ENCODE data around the gene MIP.
"Not testable (repeated sequence)": the region's sequence is repeated elsewhere in the genome, so short reads cannot be mapped to it uniquely, and the experiment has no call there.

Gene MIP

GRCh38 chr12:56454557-56454956 lies at the start of gene MIP:
MIP (minus strand) TSS chr12:56454657; CDS start chr12:56454613, 44 bp downstream.
- DNase-seq (ENCODE audit: low read depth in 2 of 3, low spot score in 1 of 3) = no peak

- DNase-seq (ENCODE audit: low read depth in 2 of 3, low spot score in 1 of 3) = not testable (repeated sequence)
Measured at GRCh38 chr12:56499879-56500278, 45.4 kb upstream of the MIP start.

GRCh38 chr12:56499452-56499851 lies 45.0 kb upstream of the MIP start:
- not testable (repeated sequence) for DNase-seq (ENCODE audit: low read depth in 2 of 3, low spot score in 1 of 3)

- not testable (repeated sequence) for DNase-seq (ENCODE audit: low read depth in 2 of 3, low spot score in 1 of 3)
Measured at GRCh38 chr12:56498126-56498902, 43.9 kb upstream of the MIP start.

GRCh38 chr12:56496704-56497103 lies 42.2 kb upstream of the MIP start:
- peak; percentile 32 to 68 (median 39) for DNase-seq (ENCODE audit: low read depth in 2 of 3, low spot score in 1 of 3)

GRCh38 chr12:56494481-56494880 lies 40.0 kb upstream of the MIP start:
- DNase-seq (ENCODE audit: low read depth in 2 of 3, low spot score in 1 of 3) = not testable (repeated sequence)

- DNase-seq (ENCODE audit: low read depth in 2 of 3, low spot score in 1 of 3) = not testable (repeated sequence)
Measured at GRCh38 chr12:56494106-56494415, 39.6 kb upstream of the MIP start.

- not testable (repeated sequence) for DNase-seq (ENCODE audit: low read depth in 2 of 3, low spot score in 1 of 3)
Measured at GRCh38 chr12:56493409-56494105, 39.1 kb upstream of the MIP start.

GRCh38 chr12:56490360-56490759 lies 35.9 kb upstream of the MIP start:
- DNase-seq (ENCODE audit: low read depth in 2 of 3, low spot score in 1 of 3) = no peak

GRCh38 chr12:56488041-56488955 lies 33.8 kb upstream of the MIP start, which contains the start of gene GLS2:
GLS2 (minus strand) TSS chr12:56488161; CDS start chr12:56488118, 43 bp downstream.
- peak; percentile 54 to 63 (median 59) for DNase-seq (ENCODE audit: low read depth in 2 of 3, low spot score in 1 of 3)

GRCh38 chr12:56487448-56488040 lies 33.1 kb upstream of the MIP start:
- peak in 1 of 3 donors; percentile 5 for DNase-seq (ENCODE audit: low read depth in 2 of 3, low spot score in 1 of 3)

- no peak for DNase-seq (ENCODE audit: low read depth in 2 of 3, low spot score in 1 of 3)
Measured at GRCh38 chr12:56486694-56487093, 32.2 kb upstream of the MIP start.

- no peak for DNase-seq (ENCODE audit: low read depth in 2 of 3, low spot score in 1 of 3)
Measured at GRCh38 chr12:56484566-56484965, 30.1 kb upstream of the MIP start.

GRCh38 chr12:56479625-56480024 lies 25.2 kb upstream of the MIP start:
- no peak for DNase-seq (ENCODE audit: low read depth in 2 of 3, low spot score in 1 of 3)

GRCh38 chr12:56477521-56478225 lies 23.2 kb upstream of the MIP start:
- no peak for DNase-seq (ENCODE audit: low read depth in 2 of 3, low spot score in 1 of 3)

- DNase-seq (ENCODE audit: low read depth in 2 of 3, low spot score in 1 of 3) = no peak
Measured at GRCh38 chr12:56476972-56477432, 22.5 kb upstream of the MIP start.

GRCh38 chr12:56476143-56476542 lies 21.7 kb upstream of the MIP start:
- no peak for DNase-seq (ENCODE audit: low read depth in 2 of 3, low spot score in 1 of 3)

- no peak for DNase-seq (ENCODE audit: low read depth in 2 of 3, low spot score in 1 of 3)
Measured at GRCh38 chr12:56474389-56474788, 19.9 kb upstream of the MIP start.

- peak in 1 of 3 donors; percentile 10 for DNase-seq (ENCODE audit: low read depth in 2 of 3, low spot score in 1 of 3)
Measured at GRCh38 chr12:56469007-56469930, 14.8 kb upstream of the MIP start.

All from stimulated activated CD4-positive, alpha-beta T cell treated with anti-CD3 and anti-CD28 coated beads, Interleukin-12 subunit alpha, Interleukin-12 subunit beta, amount 100 ng/mL, for 48 hours (primary cell).